Heart left ventricle (tissue), 16 donors: ENCODE results near the gene KCNQ1OT1. TPM values are rescaled to one million over a fixed set of nuclear protein-coding genes. Genes with fewer than 3 reads are reported as not detected.

Experiments used
- ATAC-seq, 4 donors: fragments of 200-7000 bp; cut with Tn5 transposase; one replicate each; pipeline ENCODE4 v1.9.1; 2020 to 2022; ENCODE audit warnings: moderate library complexity in 4 of 4, mild to moderate bottlenecking in 3 of 4, moderate number of reproducible peaks in 1 of 4
- DNase-seq, 5 donors: peaks; one replicate each; pipeline ENCODE4 v3.0.0-alpha.2; 2020
- H3K27ac ChIP-seq, 12 donors: fragments of 200-600 bp; sonication (generic) in 4 of 12; one replicate each; pipeline versions ENCODE4 v1.5.0 to v1.8.0; 2016 to 2022; ENCODE audit warnings: mild to moderate bottlenecking in 2 of 12
- H3K27me3 ChIP-seq, 9 donors: fragments of 200-600 bp; sonication (generic) in 2 of 9; one replicate each; pipeline versions ENCODE4 v1.5.1 to v1.8.0; 2016 to 2022; ENCODE audit warnings: mild to moderate bottlenecking in 3 of 9
- H3K36me3 ChIP-seq, 9 donors: fragments of 200-600 bp; sonication (generic) in 2 of 9; one replicate each; pipeline versions ENCODE4 v1.5.0 to v1.8.0; 2018 to 2022; ENCODE audit warnings: mild to moderate bottlenecking in 2 of 9
- H3K4me1 ChIP-seq, 12 donors: fragments of 200-600 bp; sonication (generic) in 4 of 12; one replicate each; pipeline versions ENCODE4 v1.5.0 to v1.8.0; 2016 to 2022; ENCODE audit warnings: mild to moderate bottlenecking in 3 of 12
- H3K4me3 ChIP-seq, 12 donors: fragments of 200-600 bp; sonication (generic) in 4 of 12; one replicate each; pipeline versions ENCODE4 v1.5.0 to v1.8.0; 2017 to 2022; ENCODE audit warnings: mild to moderate bottlenecking in 9 of 12, moderate library complexity in 4 of 12
- H3K9me3 ChIP-seq, 12 donors: fragments of 200-600 bp; sonication (generic) in 4 of 12; one replicate each; pipeline versions ENCODE4 v1.5.0 to v1.8.0; 2016 to 2022; ENCODE audit warnings: mild to moderate bottlenecking in 1 of 12
- CTCF ChIP-seq, 12 donors: fragments of 200-600 bp; sonication (generic) in 4 of 12; IDR thresholded peaks; one replicate each; pipeline versions ENCODE4 v1.5.0 to v1.8.0; 2018 to 2022; ENCODE audit warnings: antibody characterized with exemption in 12 of 12, mild to moderate bottlenecking in 5 of 12
- POLR2A ChIP-seq, 2 donors: fragments of 450-650 bp; IDR thresholded peaks; one replicate each; pipeline ENCODE4 v1.6.1; 2017; ENCODE audit warnings: antibody characterized with exemption in 2 of 2, mild to moderate bottlenecking in 2 of 2, moderate library complexity in 2 of 2
- WGBS, 4 donors: extraction: QIAGEN DNeasy Blood & Tissue Kit in 2 of 4; methylation state at CpG; one replicate each; pipeline versions ENCODE4 v1.1.5 to v1.1.7; 2013 to 2018; 5-methylcytosine and 5-hydroxymethylcytosine counted together
- intact Hi-C, 10 donors: fragments of 100-400 bp; cut with DNase I; formaldehyde crosslinking; loops; one replicate each; pipeline versions ENCODE4 v1.11.1 to v1.14.2; 2022
- polyA plus RNA-seq, 2 donors: library from polyadenylated mRNA; stranded (reverse); fragments of 200-250 nt; gene quantifications; one replicate each; pipeline ENCODE4 v1.2.3, GENCODE V29; 2013
- total RNA-seq, 9 donors: library from RNA; depleted of rRNA in 2 of 9; stranded (reverse); fragments of >200 nt in 2 of 9; fragmentation: NEBNext Ultra II Directional in 3 of 9; extraction: Animal tissue kit (Norgen Biotek cat#: 25700) in 3 of 9; gene quantifications; one replicate each; pipeline versions ENCODE4 v1.1.0 to v1.2.4, GENCODE V29; 2016 to 2023
- donor health status: ischemic (EF 13 %, LVEDD 7.1; RV severe dilation, severe dysfunction).
- donor health status: healthy with polysubstance abuse.
- donor health status: DM: no; HTN: yes; CAD: no.
- donor health status: DM: no; HTN: no; CAD: no.
- donor health status: ischemic (EF 25% LVEDD 6.9; RV normal size, moderate dysfunction).
- donor health status: ischemic (EF 25% LVEDD 5.7; RV mildly dilated, moderate dysfunction).
- donor health status: healthy.
- donor health status: DM: yes; HTN: yes; CAD: no.
- donor health status: ischemic (EF 35%, LVEDD 5.7; RV mildly dilated, moderate dysfunction).
- donor health status: nonischemic (EF 11% LVEDD 7.7; RV severe dilation, severe dysfunction).
- donor health status: DM: yes; HTN: yes; CAD: no.
- donor health status: PGD.
- donor health status: ischemic (EF 29% LVEDD 5.4; RV normal size, mild dysfunction).
- donor health status: nonischemic (EF 23%, LVEDD 6.1; RV moderate dilation, normal function).

The KCNQ1OT1 gene
- total and polyA plus RNA-seq, 11 donors = 0.14 to 0.93 (median 0.40) TPM

GRCh38 chr11:2625183-2625582, 74.6 kb downstream of the KCNQ1OT1 start:
- 59 to 67% (median 62%) methylated on average over 3 of the region's 3 CpGs for WGBS, 4 donors
- Histone ChIP-seq H3K9me3 (peaks cover 0 to 36% (median 9%) of the 10 kb centered on the region in 12 donors), H3K27ac (no peak overlapping the region), H3K4me3 (no peak overlapping the region), H3K4me1 (peaks cover 0 to 5% (median 0%) of the 10 kb centered on the region in 12 donors), H3K27me3 (no peaks in the 10 kb centered on the region), H3K36me3 (peaks cover 0 to 10% (median 0%) of the 10 kb centered on the region in 9 donors)
- intact Hi-C loops = no loop called here
- no peak for TF ChIP-seq POLR2A (IDR thresholded peaks at IDR 0.05)
- no peak for TF ChIP-seq CTCF (IDR thresholded peaks at IDR 0.05)
- ATAC-seq (no peak), DNase-seq (no peak)

- ATAC-seq (no peak), DNase-seq (no peak)
- H3K27me3 ChIP-seq = no peaks in the 10 kb centered on the region
- intact Hi-C loops = no loop called here
- no peak for TF ChIP-seq CTCF (IDR thresholded peaks at IDR 0.05)
- TF ChIP-seq POLR2A (IDR thresholded peaks at IDR 0.05) = no peak
- peak overlapping the region in 1 of 12 donors; percentile 46 for H3K27ac ChIP-seq
- peaks cover 0 to 5% (median 0%) of the 10 kb centered on the region in 12 donors for H3K4me1 ChIP-seq
- H3K36me3 ChIP-seq = peaks cover 0 to 10% (median 0%) of the 10 kb centered on the region in 9 donors
- H3K9me3 ChIP-seq = peaks cover 0 to 7% (median 0%) of the 10 kb centered on the region in 12 donors
- 28 to 31% (median 28%) methylated on average over 3 of the region's 3 CpGs for WGBS, 4 donors
- no peak overlapping the region for H3K4me3 ChIP-seq
These were observed 77.9 kb downstream of the KCNQ1OT1 start for GRCh38 chr11:2621894-2622293.

- Histone ChIP-seq H3K4me1 (no peaks in the 10 kb centered on the region), H3K27ac (no peak overlapping the region), H3K27me3 (no peaks in the 10 kb centered on the region), H3K36me3 (no peaks in the 10 kb centered on the region), H3K9me3 (peaks cover 0 to 31% (median 14%) of the 10 kb centered on the region in 12 donors), H3K4me3 (no peak overlapping the region)
- intact Hi-C loops = loop anchor here in 1 of 10 donors (10.0 kb wide), 1 partner anchor 62 kb away; no protein-coding TSS in a partner anchor
- 88 to 96% (median 92%) methylated on average over 4 of the region's 4 CpGs for WGBS, 4 donors
- TF ChIP-seq POLR2A (IDR thresholded peaks at IDR 0.05) (no peak), CTCF (IDR thresholded peaks at IDR 0.05) (no peak)
- ATAC-seq = no peak
- no peak for DNase-seq
These were observed 86.8 kb downstream of the KCNQ1OT1 start for GRCh38 chr11:2612884-2613571.

GRCh38 chr11:2609345-2609744, 90.4 kb downstream of the KCNQ1OT1 start:
- intact Hi-C loops = no loop called here
- Histone ChIP-seq H3K4me3 (no peak overlapping the region), H3K36me3 (no peaks in the 10 kb centered on the region), H3K27me3 (no peaks in the 10 kb centered on the region), H3K9me3 (peaks cover 0 to 31% (median 14%) of the 10 kb centered on the region in 12 donors), H3K27ac (no peak overlapping the region), H3K4me1 (no peaks in the 10 kb centered on the region)
- WGBS, 4 donors = 86 to 96% (median 92%) methylated on average over 2 of the region's 2 CpGs
- no peak for TF ChIP-seq POLR2A (IDR thresholded peaks at IDR 0.05)
- no peak for TF ChIP-seq CTCF (IDR thresholded peaks at IDR 0.05)
- no peak for DNase-seq
- no peak for ATAC-seq
